Measurements from ENCODE around the gene DMAC2. TPM values are rescaled to one million over a fixed set of nuclear protein-coding genes. Genes with fewer than 3 reads are reported as not detected.

DMAC2 gene
- total and polyA plus RNA-seq, 3 donors from 2014 or later, result 24.6 to 35.8 (median 26.7) TPM

DNA sequence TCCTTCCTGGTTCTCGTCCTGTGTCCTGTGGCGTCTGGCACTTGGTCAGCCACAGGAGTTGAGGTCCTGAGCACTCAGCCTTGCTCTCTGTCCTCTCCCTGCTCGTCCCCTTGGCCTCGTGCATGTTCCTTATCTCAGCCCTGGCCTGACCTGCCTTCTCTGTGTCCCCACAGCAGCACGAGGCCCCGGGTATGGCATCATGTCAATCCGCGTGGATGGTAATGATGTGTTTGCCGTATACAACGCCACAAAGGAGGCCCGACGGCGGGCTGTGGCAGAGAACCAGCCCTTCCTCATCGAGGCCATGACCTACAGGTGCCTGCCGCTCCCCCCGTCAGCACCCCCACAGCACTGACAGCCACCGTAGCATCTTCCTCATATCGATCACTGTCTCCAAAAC is 17.3 kb downstream of the DMAC2 start:
- H3K36me3 ChIP-seq (ENCODE audit: low read depth, missing control alignments), result no peaks in the 10 kb centered on the region
- no peaks in the 10 kb centered on the region for H3K27me3 ChIP-seq
- intact Hi-C loops (cut with DNase I; ENCODE audit: low total_unique reads), result no loop called here
- H3K4me1 ChIP-seq, result peaks cover 5% of the 10 kb centered on the region
- no peaks in the 10 kb centered on the region for H3K9me3 ChIP-seq
- H3K4me3 ChIP-seq, result no peak overlapping the region
- TF ChIP-seq CTCF (IDR thresholded peaks at IDR 0.05) (no peak), POLR2A (IDR thresholded peaks at IDR 0.05) (no peak)
- 82 to 85% methylated on average over 18 of the region's 18 CpGs for WGBS, 2 donors
- no peak for DNase-seq
- H3K27ac ChIP-seq, result no peak overlapping the region

- WGBS, 2 donors, result 94 to 96% methylated on average over 20 of the region's 20 CpGs
- no peak for DNase-seq
- no peak overlapping the region for H3K4me3 ChIP-seq
- no peak overlapping the region for H3K27ac ChIP-seq
- no peak for TF ChIP-seq POLR2A (IDR thresholded peaks at IDR 0.05)
- no peak for TF ChIP-seq CTCF (IDR thresholded peaks at IDR 0.05)
- no peaks in the 10 kb centered on the region for H3K27me3 ChIP-seq
- H3K9me3 ChIP-seq, result no peaks in the 10 kb centered on the region
- H3K4me1 ChIP-seq, result peaks cover 1% of the 10 kb centered on the region
- H3K36me3 ChIP-seq (ENCODE audit: low read depth, missing control alignments), result no peaks in the 10 kb centered on the region
- intact Hi-C loops (cut with DNase I; ENCODE audit: low total_unique reads), result no loop called here
Observed at GRCh38 chr19:41421973-41422372, 17.7 kb downstream of the DMAC2 start.

DNA sequence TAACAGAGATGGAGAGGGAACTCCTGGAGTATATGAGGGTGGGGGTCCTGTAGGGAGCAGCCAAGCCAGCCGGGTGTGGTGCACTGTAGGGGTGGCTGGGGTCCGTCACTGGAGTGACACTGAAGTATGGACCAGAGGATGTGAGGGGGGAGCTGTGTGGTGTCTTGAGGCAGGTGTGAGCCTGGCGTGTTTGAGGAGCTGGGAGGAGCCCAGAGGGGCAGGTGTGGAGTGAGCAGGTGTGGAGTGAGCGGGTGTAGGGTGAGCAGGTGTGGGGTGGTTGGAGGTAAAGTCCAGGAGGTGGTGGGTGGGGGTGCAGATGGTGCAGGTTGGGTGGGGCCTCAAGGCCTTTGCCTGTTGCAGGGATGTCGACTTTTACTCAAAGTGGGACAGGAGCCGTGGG is 18.4 kb downstream of the DMAC2 start:
- no peak overlapping the region for H3K4me3 ChIP-seq
- H3K9me3 ChIP-seq, result no peaks in the 10 kb centered on the region
- H3K4me1 ChIP-seq, result no peaks in the 10 kb centered on the region
- no peak for DNase-seq
- H3K27me3 ChIP-seq, result no peaks in the 10 kb centered on the region
- intact Hi-C loops (cut with DNase I; ENCODE audit: low total_unique reads), result no loop called here
- 90 to 91% methylated on average over 6 of the region's 6 CpGs for WGBS, 2 donors
- H3K36me3 ChIP-seq (ENCODE audit: low read depth, missing control alignments), result no peaks in the 10 kb centered on the region
- H3K27ac ChIP-seq, result no peak overlapping the region
- TF ChIP-seq CTCF (IDR thresholded peaks at IDR 0.05) (no peak), POLR2A (IDR thresholded peaks at IDR 0.05) (no peak)

GRCh38 chr19:41420101-41420880 is 19.4 kb downstream of the DMAC2 start:
- TF ChIP-seq CTCF (IDR thresholded peaks at IDR 0.05), result no peak
- TF ChIP-seq POLR2A (IDR thresholded peaks at IDR 0.05), result no peak
- WGBS, 2 donors, result 83 to 84% methylated on average over 8 of the region's 8 CpGs
- H3K27ac ChIP-seq, result no peak overlapping the region
- H3K4me1 ChIP-seq, result no peaks in the 10 kb centered on the region
- DNase-seq, result no peak
- no peaks in the 10 kb centered on the region for H3K9me3 ChIP-seq
- H3K4me3 ChIP-seq, result no peak overlapping the region
- intact Hi-C loops (cut with DNase I; ENCODE audit: low total_unique reads), result no loop called here
- no peaks in the 10 kb centered on the region for H3K36me3 ChIP-seq (ENCODE audit: low read depth, missing control alignments)
- no peaks in the 10 kb centered on the region for H3K27me3 ChIP-seq

GRCh38 chr19:41416194-41416674 is 23.5 kb downstream of the DMAC2 start:
- WGBS, 2 donors, result 87 to 94% methylated on average over 9 to 12 of the region's 12 CpGs
- intact Hi-C loops (cut with DNase I; ENCODE audit: low total_unique reads), result no loop called here
- no peaks in the 10 kb centered on the region for H3K27me3 ChIP-seq
- H3K27ac ChIP-seq, result no peak overlapping the region
- H3K4me1 ChIP-seq, result no peaks in the 10 kb centered on the region
- no peaks in the 10 kb centered on the region for H3K36me3 ChIP-seq (ENCODE audit: low read depth, missing control alignments)
- no peaks in the 10 kb centered on the region for H3K9me3 ChIP-seq
- H3K4me3 ChIP-seq, result no peak overlapping the region
- TF ChIP-seq POLR2A (IDR thresholded peaks at IDR 0.05), result no peak
- TF ChIP-seq CTCF (IDR thresholded peaks at IDR 0.05), result no peak
- no peak for DNase-seq

Measured in testis (tissue), 3 donors.